IPS DF 19.7 (cell line): ENCODE data around the gene PHLDB1.
"Not testable (repeated sequence)": the region's sequence is repeated elsewhere in the genome, so short reads cannot be mapped to it uniquely, and the experiment has no call there.

ENCODE experiments used
- DNase-seq: peaks from one replicate; pipeline ENCODE4 v3.0.0-alpha.2; 2013; ENCODE audit warnings: low read depth, low spot score

PHLDB1 gene

DNA sequence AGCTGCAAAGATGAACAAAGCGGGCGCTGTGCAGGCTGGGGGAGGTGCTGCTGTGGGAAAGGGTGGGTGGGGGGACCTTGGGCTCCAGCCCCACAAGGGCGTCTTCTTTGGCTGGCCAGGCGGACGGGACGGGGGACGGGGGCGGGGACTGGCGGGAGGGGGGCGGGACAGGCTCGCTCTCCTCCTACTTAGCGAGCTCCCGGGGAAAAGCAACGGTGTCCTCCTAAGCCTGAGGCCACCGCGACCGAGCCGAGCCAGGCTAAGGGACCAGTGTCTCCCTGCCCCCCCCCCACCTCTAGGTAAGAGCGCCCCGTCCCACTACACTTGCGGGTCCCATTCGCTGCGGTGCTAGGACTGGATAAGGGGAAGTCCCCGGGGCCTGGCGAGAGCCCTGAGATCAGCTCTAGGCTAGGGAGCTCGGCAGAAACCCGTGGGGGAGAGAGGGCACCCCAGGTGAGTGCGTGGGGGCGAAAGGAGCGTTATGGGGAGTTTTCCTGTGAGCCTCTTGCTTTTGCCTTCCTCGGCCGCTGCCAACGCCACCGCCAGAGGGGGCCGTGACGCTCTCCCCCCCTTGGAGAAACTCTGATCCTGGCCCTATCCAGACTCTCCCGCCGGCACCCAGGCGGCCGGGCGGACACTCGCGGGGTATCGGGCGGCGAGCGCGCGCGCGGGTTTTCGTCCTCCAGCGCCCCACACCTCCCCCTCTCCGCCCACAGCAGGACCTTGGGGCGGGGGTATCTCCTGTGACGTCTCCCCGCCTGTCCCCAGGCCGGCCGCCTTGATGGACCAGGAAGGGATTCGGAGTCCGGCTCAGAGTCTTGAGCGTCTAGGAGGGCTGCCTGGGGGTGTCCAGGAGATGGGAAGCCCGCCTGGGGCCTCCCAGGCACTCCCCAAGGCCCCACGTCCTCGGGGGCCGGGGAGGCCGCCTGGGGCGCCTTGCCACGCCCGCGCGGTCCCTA lies at the start of gene PHLDB1:
Gene PHLDB1 (plus strand): TSS at position 215 of the 959 bp plus-strand sequence. CDS start 6,222 bp downstream, outside the sequence.
- no peak for DNase-seq

DNA sequence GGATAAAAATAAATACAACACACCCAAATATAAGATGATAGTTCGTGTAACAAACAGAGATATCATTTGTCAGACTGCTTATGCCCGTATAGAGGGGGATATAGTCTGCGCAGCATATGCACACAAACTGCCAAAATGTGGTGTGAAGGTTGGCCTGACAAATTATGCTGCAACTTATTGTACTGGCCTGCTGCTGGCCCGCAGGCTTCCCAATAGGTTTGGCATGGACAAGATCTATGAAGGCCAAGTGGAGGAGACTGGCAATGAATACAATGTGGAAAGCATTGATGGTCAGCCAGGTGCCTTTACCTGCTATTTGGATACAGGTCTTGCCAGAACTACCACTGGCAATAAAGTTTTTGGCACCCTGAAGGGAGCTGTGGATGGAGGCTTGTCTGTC lies 46.6 kb upstream of the PHLDB1 start:
- DNase-seq = no peak

DNA sequence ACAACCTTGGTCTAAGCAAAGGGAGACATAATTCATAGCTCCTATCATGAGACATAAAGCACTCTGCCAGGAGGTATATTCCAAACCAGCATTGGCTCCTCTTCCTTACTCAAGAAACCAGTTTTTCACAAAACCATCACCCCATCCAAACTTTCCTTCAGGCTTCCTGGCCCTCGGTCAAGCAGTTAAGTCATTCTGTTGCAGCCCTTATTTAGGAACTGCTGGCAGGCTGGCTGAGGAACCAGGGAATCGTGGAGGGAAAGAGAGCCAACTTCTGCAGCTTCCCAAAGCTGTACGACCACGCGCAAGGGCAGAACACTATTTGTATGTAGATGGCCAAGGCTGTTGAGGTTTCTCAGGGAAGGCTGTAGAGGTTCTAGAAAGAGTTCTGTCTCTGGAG lies 42.4 kb upstream of the PHLDB1 start:
- no peak for DNase-seq

DNA sequence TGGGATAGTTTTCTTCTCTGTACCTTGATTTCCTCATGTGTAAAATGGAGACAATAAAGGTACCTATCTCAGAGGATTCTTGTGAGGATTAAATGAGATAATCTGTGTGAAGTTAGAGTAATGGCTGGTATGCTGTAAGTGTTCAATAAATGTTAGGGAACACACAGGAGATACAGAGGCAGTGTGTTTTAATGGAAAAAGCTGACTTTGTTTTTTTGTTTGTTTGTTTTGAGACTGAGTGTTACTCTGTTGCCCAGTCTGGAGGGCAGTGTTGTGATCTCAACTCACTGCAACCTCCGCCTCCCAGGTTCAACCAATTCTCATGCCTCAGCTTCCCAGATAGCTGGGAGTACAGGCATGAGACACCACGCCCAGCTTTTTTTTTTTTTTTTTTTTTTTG lies 37.7 kb upstream of the PHLDB1 start:
- no peak for DNase-seq

DNA sequence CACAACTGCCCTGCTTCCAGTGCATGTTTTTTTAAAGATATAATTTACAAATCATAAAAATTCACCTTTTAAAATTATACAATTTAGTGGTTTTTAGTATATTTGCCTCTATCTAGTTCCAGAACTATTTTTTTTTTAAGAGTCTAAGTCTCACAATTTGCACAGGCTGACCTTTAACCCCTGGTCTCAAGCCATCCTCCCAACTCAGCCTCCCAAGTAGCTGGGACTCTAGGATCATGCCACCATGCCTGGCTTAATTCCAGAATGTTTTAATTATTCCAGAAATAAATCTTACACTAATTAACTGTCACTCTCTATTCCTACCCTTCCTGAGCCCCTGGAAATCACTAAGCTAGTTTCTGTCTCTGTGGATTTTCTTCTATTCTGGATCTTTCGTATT lies 36.6 kb upstream of the PHLDB1 start:
- no peak for DNase-seq

DNA sequence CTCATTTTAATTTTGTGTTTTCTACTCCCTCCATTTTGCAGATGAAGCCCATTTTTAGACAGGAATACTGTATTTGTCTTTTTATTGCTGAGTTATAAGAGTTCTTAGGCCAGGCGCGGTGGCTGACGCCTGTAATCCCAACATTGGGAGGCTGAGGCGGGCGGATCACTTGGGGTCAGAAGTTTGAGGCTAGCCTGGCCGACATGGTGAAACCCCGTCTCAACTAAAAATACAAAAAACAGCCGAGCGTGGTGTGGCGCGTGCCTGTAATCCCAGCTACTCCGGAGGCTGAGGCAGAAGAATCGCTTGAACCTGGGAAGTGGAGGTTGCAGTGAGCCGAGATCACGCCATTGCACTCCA lies 35.7 kb upstream of the PHLDB1 start:
- DNase-seq = not testable (repeated sequence)

DNA sequence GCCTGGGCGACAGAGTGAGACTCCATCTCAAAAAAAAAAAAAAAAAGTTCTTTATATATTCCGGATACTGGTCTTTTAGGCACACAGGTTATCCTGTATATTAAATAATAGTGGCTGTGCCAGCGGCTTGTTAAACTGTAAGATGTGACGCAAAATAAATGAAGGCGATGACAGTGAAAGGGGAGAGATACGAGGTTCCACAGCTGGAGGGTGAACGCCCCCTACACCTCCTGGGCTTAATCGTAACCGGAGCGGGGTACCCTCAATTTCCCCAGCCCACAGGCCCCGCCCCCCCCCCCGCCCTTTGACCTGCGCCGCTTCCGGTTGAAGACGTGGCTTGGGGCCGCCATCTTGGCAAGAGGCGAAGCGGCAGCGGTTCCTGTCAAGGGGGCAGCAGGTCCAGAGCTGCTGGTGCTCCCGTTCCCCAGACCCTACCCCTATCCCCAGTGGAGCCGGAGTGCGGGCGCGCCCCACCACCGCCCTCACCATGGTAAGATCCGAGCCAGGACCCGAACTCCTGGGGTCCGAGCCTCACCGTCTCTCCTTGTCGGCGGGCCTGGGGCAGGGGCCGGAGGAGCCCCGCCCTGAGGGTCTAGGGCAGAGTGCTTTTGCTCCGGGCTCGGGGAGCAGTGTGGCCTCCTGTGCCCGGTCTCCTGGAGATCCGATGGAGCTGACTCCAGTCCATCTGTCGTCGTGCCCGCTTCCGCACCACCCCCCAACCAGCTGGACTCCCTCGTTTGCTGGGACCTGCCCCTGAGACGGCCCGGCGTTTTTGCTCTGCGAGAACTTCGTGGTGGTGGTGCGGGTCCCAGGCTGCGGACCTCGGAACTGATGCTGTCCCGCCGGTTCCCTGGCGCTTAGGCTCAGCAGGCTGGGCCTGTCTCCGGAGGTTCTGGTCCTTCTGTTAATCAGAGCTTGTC lies 35.1 kb upstream of the PHLDB1 start, which contains the start of gene ARCN1:
Gene ARCN1 (plus strand): TSS at position 349 of the 920 bp plus-strand sequence. CDS start 139 bp downstream, at position 488.
- peak; percentile 48 for DNase-seq

DNA sequence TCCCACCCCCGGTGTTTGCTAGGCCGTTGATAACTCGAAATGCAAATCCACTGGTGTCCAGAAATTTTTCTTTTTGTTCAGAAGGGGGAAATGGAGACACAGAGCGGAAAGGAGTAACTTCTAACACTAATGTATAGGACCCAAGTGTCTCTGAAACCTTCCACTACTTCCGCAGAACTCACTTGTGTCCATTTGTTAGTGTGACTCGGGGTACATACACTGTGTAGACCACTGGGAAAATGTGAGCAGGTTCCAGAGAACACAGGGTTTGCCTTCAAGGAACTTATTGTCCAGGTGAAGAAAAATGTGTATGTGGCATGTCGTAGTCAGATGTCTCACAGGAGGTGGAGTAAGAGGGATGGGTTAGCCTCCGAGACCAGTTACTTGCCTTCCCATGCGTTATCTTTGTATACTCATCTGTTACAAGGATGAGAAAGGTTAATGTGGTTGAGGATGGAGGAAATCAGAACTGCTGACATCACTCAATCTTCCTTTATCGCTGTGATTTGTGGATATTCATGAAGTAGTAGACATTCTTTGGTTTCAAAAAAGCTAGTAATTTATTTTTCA lies 34.3 kb upstream of the PHLDB1 start:
- DNase-seq = no peak

DNA sequence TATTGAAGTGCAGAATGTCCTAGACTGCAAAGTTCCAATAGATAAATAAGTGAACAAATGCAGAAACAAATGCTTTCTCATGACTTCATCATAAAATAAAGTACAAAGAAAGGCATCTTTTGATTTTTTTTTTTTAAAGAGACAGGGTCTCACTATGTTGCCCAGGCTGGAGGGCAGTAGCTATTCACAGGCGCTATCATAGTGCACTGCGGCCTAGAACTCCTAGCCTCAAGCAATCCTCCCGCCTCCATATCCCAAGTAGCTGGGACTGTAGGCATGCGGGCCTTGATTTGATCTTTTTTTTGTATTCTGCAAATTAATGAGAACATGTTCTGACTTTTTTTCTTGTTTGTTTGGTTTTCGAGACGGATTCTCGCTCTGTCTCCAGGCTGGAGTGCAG lies 32.8 kb upstream of the PHLDB1 start:
- DNase-seq = no peak

DNA sequence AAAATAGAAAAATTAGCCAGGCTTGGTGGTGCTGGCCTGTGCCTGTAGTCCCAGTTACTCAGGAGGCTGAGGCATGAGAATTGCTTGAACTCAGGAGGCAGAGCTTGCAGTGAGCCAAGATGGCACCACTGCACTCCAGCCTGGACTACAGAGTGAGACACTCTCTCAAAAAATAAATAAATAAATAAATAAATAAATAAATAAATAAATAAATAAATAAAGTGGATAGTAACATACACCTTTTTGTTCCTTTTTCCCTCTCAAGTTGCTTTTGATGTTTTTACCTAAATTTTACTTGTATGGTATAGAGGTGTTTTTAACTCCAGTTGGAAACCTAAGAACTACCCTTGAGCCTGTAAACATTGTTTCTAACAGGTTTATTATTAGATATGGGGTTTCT lies 29.4 kb upstream of the PHLDB1 start:
- DNase-seq = not testable (repeated sequence)

DNA sequence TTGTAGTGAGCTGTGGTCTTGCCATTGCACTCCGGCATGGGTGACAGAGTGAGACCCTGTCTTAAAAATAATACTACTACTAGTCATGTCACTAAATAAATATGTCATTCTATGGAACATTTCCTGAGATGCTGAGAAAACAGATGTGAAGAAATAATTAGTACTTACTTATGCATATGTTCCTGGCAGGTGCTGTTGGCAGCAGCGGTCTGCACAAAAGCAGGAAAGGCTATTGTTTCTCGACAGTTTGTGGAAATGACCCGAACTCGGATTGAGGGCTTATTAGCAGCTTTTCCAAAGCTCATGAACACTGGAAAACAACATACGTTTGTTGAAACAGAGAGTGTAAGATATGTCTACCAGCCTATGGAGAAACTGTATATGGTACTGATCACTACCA lies 26.4 kb upstream of the PHLDB1 start:
- no peak for DNase-seq

DNA sequence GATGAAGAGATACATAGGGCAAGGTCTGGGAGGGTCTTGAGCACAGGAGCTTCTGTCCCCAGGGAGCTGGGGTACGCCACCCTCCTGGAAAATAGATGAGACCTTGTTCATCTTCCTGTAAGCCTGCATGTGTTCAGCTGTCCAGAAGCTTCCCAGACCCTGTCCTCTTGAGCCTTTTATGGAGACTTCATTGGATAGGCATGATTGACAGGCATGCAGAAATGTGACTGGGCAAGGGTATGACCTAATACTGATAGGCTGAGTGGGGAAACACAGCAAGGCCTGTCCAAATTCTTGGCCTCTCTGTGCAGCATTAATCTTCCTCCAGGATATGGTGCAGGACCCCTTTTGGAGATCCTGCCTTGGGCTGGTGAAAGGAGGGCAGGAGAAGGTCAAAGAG lies 19.5 kb upstream of the PHLDB1 start:
- no peak for DNase-seq

DNA sequence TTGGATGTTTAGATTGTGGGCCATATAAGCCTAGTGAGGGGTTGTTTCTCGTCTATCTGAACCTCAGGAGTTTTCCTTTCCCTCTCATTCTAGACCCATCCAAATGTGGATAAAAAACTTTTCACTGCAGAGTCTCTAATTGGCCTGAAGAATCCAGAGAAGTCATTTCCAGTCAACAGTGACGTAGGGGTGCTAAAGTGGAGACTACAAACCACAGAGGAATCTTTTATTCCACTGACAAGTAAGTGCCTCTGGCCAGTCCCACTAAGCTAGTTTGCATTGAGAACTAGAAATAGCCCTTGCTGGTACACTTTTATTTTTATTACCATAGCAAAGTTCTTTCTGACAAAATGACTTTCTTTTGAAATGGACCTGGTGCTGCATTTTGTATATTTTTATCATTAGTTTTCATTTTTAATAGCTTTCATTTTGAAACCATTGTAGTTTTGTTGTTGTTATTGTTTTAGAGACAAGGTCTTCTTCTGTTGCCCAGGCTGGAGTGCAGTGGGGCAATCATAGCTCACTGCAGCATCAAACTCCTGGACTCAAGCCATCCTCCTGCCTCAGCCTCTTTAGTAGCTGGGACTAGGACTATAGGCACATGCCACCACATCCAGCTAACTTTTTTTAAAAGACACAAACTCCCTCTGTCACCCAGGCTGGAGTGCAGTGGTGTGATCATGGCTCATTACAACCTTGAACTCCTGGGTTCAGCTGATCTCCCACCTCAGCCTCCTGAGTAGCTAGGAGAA lies 14.6 kb upstream of the PHLDB1 start:
- DNase-seq = no peak

DNA sequence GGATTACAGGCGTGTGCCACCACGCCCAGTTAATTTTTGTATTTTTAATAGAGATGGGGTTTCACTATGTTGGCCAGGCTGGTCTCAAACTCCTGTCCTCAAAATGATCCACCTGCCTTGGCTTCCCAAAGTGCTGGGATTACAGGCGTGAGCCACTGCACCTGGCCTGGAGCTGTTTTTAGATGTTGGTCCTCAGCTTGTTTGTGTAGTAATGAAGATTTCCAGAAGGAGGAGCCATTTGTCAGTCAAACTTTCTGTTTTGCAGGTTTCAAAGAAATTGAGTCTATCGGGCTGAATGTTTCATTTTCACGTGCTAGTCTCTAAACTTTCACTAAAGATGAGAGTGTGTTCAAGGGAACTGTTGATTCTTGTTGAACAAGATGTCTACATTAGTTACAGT lies 12.4 kb upstream of the PHLDB1 start:
- DNase-seq = not testable (repeated sequence)

DNA sequence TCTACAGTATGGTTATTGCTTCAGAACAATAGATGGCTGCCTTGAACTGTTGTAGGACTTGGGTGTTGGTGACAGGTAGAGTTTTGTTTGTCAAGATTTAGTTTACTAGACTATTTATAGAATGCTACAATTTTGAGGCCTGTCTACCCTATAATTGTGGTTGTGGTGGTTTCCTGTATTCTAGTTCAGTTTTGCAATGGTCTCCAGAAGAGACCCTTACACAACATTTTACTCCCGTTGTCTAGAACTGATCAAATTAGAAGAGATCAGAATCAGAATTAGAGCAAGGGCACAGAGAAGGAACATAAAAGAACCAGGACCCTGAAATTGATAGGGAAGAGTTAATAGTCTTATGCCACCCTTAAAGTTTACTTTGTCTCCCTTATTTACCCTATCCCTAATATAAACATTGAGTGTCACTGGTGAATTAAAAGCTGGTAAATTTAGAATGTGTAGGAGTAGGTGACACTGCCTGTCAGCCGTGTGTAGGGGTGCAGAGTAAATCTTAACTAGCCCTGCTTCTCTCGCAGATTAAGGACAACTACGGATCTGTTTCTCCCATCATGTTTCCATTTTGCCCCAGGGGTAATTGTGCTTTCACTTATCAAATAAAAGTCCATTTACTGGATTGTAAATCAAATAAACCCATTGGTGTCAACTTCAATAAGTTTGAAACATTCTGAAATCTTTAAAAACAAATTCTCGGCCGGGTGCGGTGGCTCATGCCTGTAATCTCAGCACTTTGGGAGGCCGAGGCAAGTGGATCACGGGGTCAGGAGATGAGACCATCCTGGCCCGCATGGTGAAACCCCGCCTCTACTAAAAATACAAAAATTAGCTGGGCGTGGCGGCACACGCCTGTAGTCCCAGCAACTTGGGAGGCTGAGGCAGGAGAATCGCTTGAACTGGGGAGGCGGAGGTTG lies 10.9 kb upstream of the PHLDB1 start:
- DNase-seq = no peak

DNA sequence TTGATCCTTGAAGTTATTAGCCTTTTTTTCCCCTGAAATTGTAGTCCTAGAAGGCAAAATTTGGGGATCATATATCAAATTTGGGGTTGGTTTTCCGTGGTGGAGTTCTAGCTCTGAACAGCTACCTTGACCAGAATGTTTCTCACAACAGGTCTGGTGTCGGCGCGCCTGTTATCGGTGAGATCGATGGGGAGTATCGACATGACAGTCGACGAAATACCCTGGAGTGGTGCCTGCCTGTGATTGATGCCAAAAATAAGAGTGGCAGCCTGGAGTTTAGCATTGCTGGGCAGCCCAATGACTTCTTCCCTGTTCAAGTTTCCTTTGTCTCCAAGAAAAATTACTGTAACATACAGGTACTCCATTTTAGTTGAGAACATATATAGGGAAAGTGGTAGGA lies 9.9 kb upstream of the PHLDB1 start:
- DNase-seq = no peak

DNA sequence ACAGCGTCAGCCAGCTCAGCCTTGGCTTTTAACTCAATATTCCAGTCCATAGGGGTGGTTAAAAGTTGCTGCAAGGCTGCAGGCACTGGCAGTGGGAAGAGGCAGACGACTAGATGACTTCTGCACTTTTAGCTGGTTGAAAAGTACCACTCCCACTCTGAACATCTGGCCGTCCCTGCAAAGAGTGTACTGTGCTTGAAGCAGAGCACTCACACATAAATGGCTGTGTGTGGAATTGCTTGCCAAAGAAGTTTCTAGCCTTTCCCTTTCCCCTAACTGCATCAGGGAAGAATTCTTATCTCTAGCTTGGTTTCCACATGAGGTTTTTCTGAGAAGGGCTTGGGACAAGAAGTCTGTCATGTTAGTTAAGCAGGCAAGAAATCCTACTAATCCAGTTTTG lies 5.1 kb upstream of the PHLDB1 start:
- DNase-seq = no peak

DNA sequence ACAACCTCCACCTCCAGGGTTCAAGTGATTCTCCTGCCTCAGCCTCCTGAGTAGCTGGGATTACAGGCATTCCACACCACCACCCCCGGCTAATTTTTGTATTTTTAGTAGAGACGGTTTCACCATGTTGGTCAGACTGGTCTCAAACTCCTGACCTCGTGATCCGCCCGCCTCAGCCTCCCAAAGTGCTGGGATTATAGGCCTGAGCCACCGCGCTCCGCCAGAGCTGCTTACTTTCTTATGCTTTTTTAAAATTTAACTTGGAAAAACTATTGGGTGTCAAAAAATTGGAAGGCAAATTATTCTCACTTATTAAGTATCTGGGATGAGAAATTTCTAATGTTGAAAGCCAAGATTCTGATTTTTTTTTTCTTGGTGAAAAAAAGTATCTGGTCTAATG lies 3.7 kb upstream of the PHLDB1 start:
- DNase-seq = not testable (repeated sequence)

DNA sequence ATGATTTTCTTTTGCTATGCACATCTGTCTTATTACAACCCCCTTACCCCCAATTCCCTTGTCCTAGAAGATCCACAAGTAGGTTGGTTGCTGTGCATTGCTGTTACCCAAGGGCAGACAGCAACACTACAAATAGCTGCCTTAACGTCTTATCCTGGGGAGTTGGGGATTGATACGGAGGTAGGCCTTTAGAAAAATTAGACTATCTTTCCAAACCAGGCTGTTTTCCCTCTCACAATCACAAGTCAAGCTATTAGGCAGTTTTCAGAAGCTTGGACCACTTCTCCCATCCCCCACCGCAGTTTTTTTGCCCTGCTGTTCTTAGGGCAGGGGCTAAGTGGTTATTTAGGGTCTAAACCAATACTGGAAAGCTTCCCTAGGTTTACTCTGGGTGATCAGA lies 2.8 kb upstream of the PHLDB1 start:
- no peak for DNase-seq
